ENCODE measurements around the gene FZD4.

Gene FZD4

GRCh38 chr11:86984701-86985100, 29.5 kb upstream of the FZD4 start:
- no peak for TF ChIP-seq CTCF (IDR thresholded peaks at IDR 0.05; ENCODE audit: low read depth, low read length, missing control alignments)
- H3K4me3 ChIP-seq (ENCODE audit: low read depth, low read length), result no peak overlapping the region
- DNase-seq (ENCODE audit: low read depth), result no peak
- in situ Hi-C loops (cut with HindIII; ENCODE audit: low sequenced_read_pairs), result no loop called here

- H3K4me3 ChIP-seq (ENCODE audit: low read depth, low read length), result no peak overlapping the region
- DNase-seq (ENCODE audit: low read depth), result no peak
- in situ Hi-C loops (cut with HindIII; ENCODE audit: low sequenced_read_pairs), result no loop called here
- no peak for TF ChIP-seq CTCF (IDR thresholded peaks at IDR 0.05; ENCODE audit: low read depth, low read length, missing control alignments)
These were observed 27.9 kb upstream of the FZD4 start for GRCh38 chr11:86983021-86983488.

GRCh38 chr11:86981777-86982540, 26.8 kb upstream of the FZD4 start:
- in situ Hi-C loops (cut with HindIII; ENCODE audit: low sequenced_read_pairs), result no loop called here
- no peak for DNase-seq (ENCODE audit: low read depth)
- no peak overlapping the region for H3K4me3 ChIP-seq (ENCODE audit: low read depth, low read length)
- no peak for TF ChIP-seq CTCF (IDR thresholded peaks at IDR 0.05; ENCODE audit: low read depth, low read length, missing control alignments)

- in situ Hi-C loops (cut with HindIII; ENCODE audit: low sequenced_read_pairs), result no loop called here
- no peak for DNase-seq (ENCODE audit: low read depth)
- no peak overlapping the region for H3K4me3 ChIP-seq (ENCODE audit: low read depth, low read length)
- no peak for TF ChIP-seq CTCF (IDR thresholded peaks at IDR 0.05; ENCODE audit: low read depth, low read length, missing control alignments)
These were observed 25.0 kb upstream of the FZD4 start for GRCh38 chr11:86980086-86980796.

- in situ Hi-C loops (cut with HindIII; ENCODE audit: low sequenced_read_pairs), result no loop called here
- no peak overlapping the region for H3K4me3 ChIP-seq (ENCODE audit: low read depth, low read length)
- peak; percentile 42 for DNase-seq (ENCODE audit: low read depth)
- peak; percentile 54 for TF ChIP-seq CTCF (IDR thresholded peaks at IDR 0.05; ENCODE audit: low read depth, low read length, missing control alignments)
These were observed 23.8 kb upstream of the FZD4 start for GRCh38 chr11:86978756-86979608.

- no peak for DNase-seq (ENCODE audit: low read depth)
- TF ChIP-seq CTCF (IDR thresholded peaks at IDR 0.05; ENCODE audit: low read depth, low read length, missing control alignments), result no peak
- no peak overlapping the region for H3K4me3 ChIP-seq (ENCODE audit: low read depth, low read length)
- in situ Hi-C loops (cut with HindIII; ENCODE audit: low sequenced_read_pairs), result no loop called here
These were observed 23.1 kb upstream of the FZD4 start for GRCh38 chr11:86978247-86978646.
